Gastrocnemius medialis (tissue), 4 donors: ENCODE measurements around the gene RAB19. TPM values are rescaled to one million over a fixed set of nuclear protein-coding genes. Genes with fewer than 3 reads are reported as not detected.

Experiments
- ATAC-seq, 2 donors: fragments of 150-250 bp; one replicate each; pipeline ENCODE4 v1.9.1; 2016
- DNase-seq, 2 donors: peaks; one replicate each; pipeline ENCODE4 v3.0.0-alpha.2; 2019
- H3K27ac ChIP-seq, 4 donors: fragments of 200-600 bp; sonication (generic); 1 replicate in 1 of 4; 2 replicates in 3 of 4; pipeline ENCODE4 v1.5.1; 2016 to 2018; ENCODE audit warnings: mild to moderate bottlenecking in 2 of 4, moderate library complexity in 1 of 4
- H3K27me3 ChIP-seq, 3 donors: fragments of 200-600 bp; sonication (generic) in 2 of 3; 1 replicate in 1 of 3; 2 replicates in 2 of 3; pipeline versions ENCODE4 v1.5.1 to v1.6.0; 2016 to 2019; ENCODE audit warnings: mild to moderate bottlenecking in 1 of 3, moderate library complexity in 1 of 3
- H3K36me3 ChIP-seq, 2 donors: fragments of 200-600 bp; sonication (generic) in 1 of 2; one replicate each; pipeline ENCODE4 v1.5.1; 2017 to 2018
- H3K4me1 ChIP-seq, 2 donors: fragments of 200-600 bp; sonication (generic) in 1 of 2; one replicate each; pipeline ENCODE4 v1.5.1; 2016 to 2017; ENCODE audit warnings: mild to moderate bottlenecking in 2 of 2
- H3K4me3 ChIP-seq, 4 donors: fragments of 200-600 bp; sonication (generic) in 3 of 4; 1 replicate in 1 of 4; 2 replicates in 3 of 4; pipeline ENCODE4 v1.5.1; 2016 to 2019; ENCODE audit warnings: mild to moderate bottlenecking in 2 of 4
- H3K9me3 ChIP-seq, 3 donors: fragments of 200-600 bp; sonication (generic) in 2 of 3; 1 replicate in 1 of 3; 2 replicates in 2 of 3; pipeline ENCODE4 v1.5.1; 2016 to 2019
- CTCF ChIP-seq, 5 experiments: fragments of 450-650 bp in 3 of 5; fragments of 200-600 bp in 2 of 5; sonication (generic) in 2 of 5; IDR thresholded peaks in 4 of 5; conservative IDR thresholded peaks in 1 of 5; 1 replicate in 4 of 5; 2 replicates in 1 of 5; pipeline ENCODE4 v1.5.1; 2016 to 2019; ENCODE audit warnings: antibody characterized with exemption in 5 of 5, mild to moderate bottlenecking in 3 of 5, moderate library complexity in 3 of 5
- POLR2A ChIP-seq, 2 donors: fragments of 450-650 bp; IDR thresholded peaks; one replicate each; pipeline ENCODE4 v1.6.1; 2017; ENCODE audit warnings: antibody characterized with exemption in 2 of 2, mild to moderate bottlenecking in 2 of 2, moderate library complexity in 2 of 2
- in situ Hi-C, 4 donors: fragments of 200-750 bp; cut with MboI; loops; one replicate each; pipeline versions ENCODE4 v1.15.0 to v1.8.0; 2017; ENCODE audit warnings: low sequenced_read_pairs in 4 of 4
- intact Hi-C: fragments of 100-400 bp; cut with DNase I; formaldehyde crosslinking; loops from one replicate; pipeline ENCODE4 v1.15.1; 2023; ENCODE audit warnings: low total_unique reads
- total RNA-seq, 4 donors: library from RNA; depleted of rRNA; stranded (reverse); fragments of >200 nt; gene quantifications; one replicate each; pipeline versions ENCODE4 v1.1.0 to v1.2.3, GENCODE V29; 2016

The RAB19 gene
- total RNA-seq, 4 donors from 2014 or later, result not detected

- Histone ChIP-seq H3K9me3 (no peaks in the 10 kb centered on the region), H3K27me3 (no peaks in the 10 kb centered on the region), H3K27ac (no peak overlapping the region), H3K4me3 (no peak overlapping the region), H3K4me1 (no peaks in the 10 kb centered on the region), H3K36me3 (peaks cover 0 to 74% of the 10 kb centered on the region in 2 donors)
- ATAC-seq, result no peak
- no peak for DNase-seq
- TF ChIP-seq POLR2A (IDR thresholded peaks at IDR 0.05) (no peak), CTCF (IDR thresholded peaks at IDR 0.05 in 4 of 5, conservative IDR thresholded peaks at IDR 0.05 in 1 of 5) (no peak)
- intact Hi-C loops (no loop called here), in situ Hi-C loops (no loop called here)
These were observed 50.8 kb downstream of the RAB19 start for GRCh38 chr7:140454657-140455015.

GRCh38 chr7:140455743-140456142 is 51.9 kb downstream of the RAB19 start:
- Histone ChIP-seq H3K36me3 (peaks cover 0 to 79% of the 10 kb centered on the region in 2 donors), H3K27ac (no peak overlapping the region), H3K4me1 (no peaks in the 10 kb centered on the region), H3K9me3 (no peaks in the 10 kb centered on the region), H3K27me3 (no peaks in the 10 kb centered on the region), H3K4me3 (no peak overlapping the region)
- no peak for ATAC-seq
- no peak for DNase-seq
- intact Hi-C loops, result no loop called here
- in situ Hi-C loops, result no loop called here
- no peak for TF ChIP-seq CTCF (IDR thresholded peaks at IDR 0.05 in 4 of 5, conservative IDR thresholded peaks at IDR 0.05 in 1 of 5)
- no peak for TF ChIP-seq POLR2A (IDR thresholded peaks at IDR 0.05)

- Histone ChIP-seq H3K36me3 (peaks cover 0 to 87% of the 10 kb centered on the region in 2 donors), H3K4me3 (no peak overlapping the region), H3K27ac (no peak overlapping the region), H3K27me3 (no peaks in the 10 kb centered on the region), H3K4me1 (no peaks in the 10 kb centered on the region), H3K9me3 (no peaks in the 10 kb centered on the region)
- no peak for TF ChIP-seq POLR2A (IDR thresholded peaks at IDR 0.05)
- no peak for TF ChIP-seq CTCF (IDR thresholded peaks at IDR 0.05 in 4 of 5, conservative IDR thresholded peaks at IDR 0.05 in 1 of 5)
- intact Hi-C loops, result no loop called here
- DNase-seq, result no peak
- no peak for ATAC-seq
- in situ Hi-C loops, result no loop called here
These were observed 52.7 kb downstream of the RAB19 start for GRCh38 chr7:140456551-140457051.

- Histone ChIP-seq H3K27me3 (no peaks in the 10 kb centered on the region), H3K4me3 (no peak overlapping the region), H3K9me3 (no peaks in the 10 kb centered on the region), H3K36me3 (peaks cover 0 to 79% of the 10 kb centered on the region in 2 donors), H3K4me1 (no peaks in the 10 kb centered on the region), H3K27ac (no peak overlapping the region)
- in situ Hi-C loops, result no loop called here
- intact Hi-C loops, result no loop called here
- ATAC-seq, result no peak
- no peak for TF ChIP-seq CTCF (IDR thresholded peaks at IDR 0.05 in 4 of 5, conservative IDR thresholded peaks at IDR 0.05 in 1 of 5)
- TF ChIP-seq POLR2A (IDR thresholded peaks at IDR 0.05), result no peak
- no peak for DNase-seq
These were observed 54.3 kb downstream of the RAB19 start for GRCh38 chr7:140458201-140458600.

- Histone ChIP-seq H3K4me3 (no peak overlapping the region), H3K9me3 (no peaks in the 10 kb centered on the region), H3K36me3 (peaks cover 0 to 72% of the 10 kb centered on the region in 2 donors), H3K4me1 (no peaks in the 10 kb centered on the region), H3K27me3 (no peaks in the 10 kb centered on the region), H3K27ac (no peak overlapping the region)
- DNase-seq (no peak), ATAC-seq (no peak)
- intact Hi-C loops (no loop called here), in situ Hi-C loops (no loop called here)
- no peak for TF ChIP-seq POLR2A (IDR thresholded peaks at IDR 0.05)
- TF ChIP-seq CTCF (IDR thresholded peaks at IDR 0.05 in 4 of 5, conservative IDR thresholded peaks at IDR 0.05 in 1 of 5), result no peak
These were observed 55.1 kb downstream of the RAB19 start for GRCh38 chr7:140458916-140459315.
